HG03442 (cell line): Measurements from ENCODE around the gene ARHGEF19.

Source experiments
- ATAC-seq: cut with Tn5 transposase; IDR thresholded peaks from one replicate; pipeline ENCODE4 v1.9.1; 2021; ENCODE audit warnings: mild to moderate bottlenecking, moderate library complexity; ENCODE audit not compliant: unreplicated experiment

Gene ARHGEF19

GRCh38 chr1:16152481-16153087 is 59.9 kb downstream of the ARHGEF19 start:
- no peak for ATAC-seq

DNA sequence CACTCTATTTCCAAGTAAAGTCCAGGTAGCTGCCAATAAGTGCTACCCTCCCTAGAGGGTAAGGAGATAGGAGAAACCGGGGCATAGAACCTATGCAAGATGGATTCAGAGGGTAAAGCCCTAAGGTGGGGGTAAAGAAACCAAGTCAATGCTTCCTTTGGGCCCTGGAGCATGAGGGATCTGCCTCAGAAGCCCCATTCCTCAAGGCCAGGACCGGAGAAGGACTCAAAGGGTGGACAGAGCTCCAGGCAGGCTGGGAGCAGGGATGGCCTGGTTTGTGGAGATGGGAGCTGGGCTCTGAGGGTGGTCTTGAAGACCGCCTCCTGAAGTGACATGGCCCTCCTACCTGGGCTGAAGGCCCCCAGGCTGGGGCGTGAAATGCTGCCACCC is 60.5 kb downstream of the ARHGEF19 start:
- ATAC-seq = no peak

GRCh38 chr1:16151196-16151994 is 61.1 kb downstream of the ARHGEF19 start:
- ATAC-seq = no peak

- ATAC-seq = no peak
Observed at GRCh38 chr1:16150508-16150907, 61.9 kb downstream of the ARHGEF19 start.

DNA sequence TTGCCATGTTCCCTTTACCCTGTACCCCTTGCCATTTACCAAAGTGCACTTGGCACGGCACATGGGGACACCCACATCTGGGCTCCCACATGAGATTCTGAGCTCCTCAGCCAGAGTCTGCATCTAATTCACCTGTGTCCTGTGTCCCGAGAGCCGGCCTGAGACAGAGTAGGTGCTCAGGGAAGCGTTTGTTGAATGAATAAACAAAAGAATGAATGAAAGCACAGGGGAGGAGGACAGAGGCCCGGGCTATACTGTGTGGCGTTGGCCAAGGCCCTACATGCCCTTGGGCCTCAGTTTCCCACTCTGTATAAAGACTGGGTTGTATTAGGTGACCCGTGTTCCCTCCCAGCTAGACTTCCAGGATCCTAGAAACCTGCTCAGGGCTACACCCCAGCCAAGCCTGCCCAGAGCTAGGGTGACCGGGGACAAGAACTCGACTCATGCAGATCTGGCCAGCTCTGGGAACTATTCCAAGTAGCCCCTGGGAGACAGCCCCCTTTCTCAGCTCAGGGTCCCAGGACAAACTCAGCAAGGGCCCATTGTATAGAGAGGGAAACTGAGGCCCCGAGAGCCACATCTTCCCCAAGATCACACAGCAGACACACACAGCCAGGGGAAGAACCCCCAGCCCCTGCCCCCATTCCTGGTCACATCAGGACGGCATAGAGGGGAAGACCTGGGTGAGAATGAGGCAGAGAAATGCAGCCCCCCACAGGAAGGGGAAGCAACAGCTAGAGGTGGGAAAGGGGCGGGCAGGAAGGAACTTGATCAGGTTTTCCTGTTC is 62.6 kb downstream of the ARHGEF19 start:
- ATAC-seq = no peak

- no peak for ATAC-seq
Observed at GRCh38 chr1:16149146-16149545, 63.3 kb downstream of the ARHGEF19 start.

DNA sequence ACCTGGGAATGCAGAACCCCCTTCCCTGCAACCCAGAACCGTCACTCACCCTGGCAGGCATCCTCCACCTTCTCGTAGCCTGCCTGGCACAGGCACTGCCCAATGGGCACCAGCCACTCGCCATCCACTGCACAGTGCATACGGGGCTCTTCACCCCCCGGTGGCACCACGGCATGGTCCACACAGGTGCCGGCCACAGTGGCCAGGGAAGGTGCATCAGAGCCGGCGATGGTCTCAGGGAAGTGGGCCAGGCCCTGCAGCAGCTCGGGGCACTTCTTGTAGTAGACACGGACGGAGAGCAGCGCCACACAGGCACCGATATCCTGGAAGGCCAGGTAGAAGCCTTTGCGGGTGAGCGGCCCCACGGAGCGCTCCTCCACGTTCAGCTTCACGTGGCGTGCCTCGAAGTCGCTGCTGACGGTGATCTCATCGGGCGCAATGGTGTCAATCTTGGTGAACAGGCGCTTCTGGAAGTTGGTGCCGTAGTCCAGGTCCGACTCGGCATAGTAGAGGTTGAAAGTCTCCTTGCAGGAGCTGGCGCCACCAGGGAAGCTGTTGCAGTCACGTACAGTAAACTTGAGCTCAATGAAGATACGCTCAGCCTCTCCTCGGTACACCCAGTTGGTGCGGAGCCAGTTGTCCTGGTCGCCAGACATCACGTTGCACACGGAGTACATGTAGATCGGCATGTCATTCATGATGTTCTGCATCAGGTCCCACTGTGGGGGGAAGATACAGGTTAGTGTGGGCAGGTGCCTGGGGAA is 63.9 kb downstream of the ARHGEF19 start:
- no peak for ATAC-seq
